Thoracic aorta (tissue), 2 donors: ENCODE results near the gene FRAT2. TPM values are rescaled to one million over a fixed set of nuclear protein-coding genes. Genes with fewer than 3 reads are reported as not detected.

Source experiments
- ATAC-seq: fragments of 150-250 bp; one replicate; pipeline ENCODE4 v1.8.0; 2017; ENCODE audit warnings: low read depth; ENCODE audit not compliant: insufficient number of reproducible peaks, low FRiP score
- DNase-seq: peaks from one replicate; pipeline ENCODE4 v3.0.0-alpha.2; 2020; ENCODE audit warnings: low spot score
- H3K27ac ChIP-seq, 2 donors: fragments of 200-600 bp; sonication (generic); 1 replicate in 1 of 2; 2 replicates in 1 of 2; pipeline ENCODE4 v1.5.1; 2016; ENCODE audit warnings: mild to moderate bottlenecking in 2 of 2, moderate library complexity in 2 of 2
- H3K27me3 ChIP-seq: fragments of 200-600 bp; sonication (generic); replicated peaks from 2 replicates; pipeline ENCODE4 v1.6.0; 2016; ENCODE audit warnings: mild to moderate bottlenecking; ENCODE audit not compliant: insufficient read depth
- H3K36me3 ChIP-seq: fragments of 200-600 bp; sonication (generic); one replicate; pipeline ENCODE4 v1.5.1; 2016
- H3K4me1 ChIP-seq, 2 donors: fragments of 200-600 bp; sonication (generic); 1 replicate in 1 of 2; 2 replicates in 1 of 2; pipeline versions ENCODE4 v1.5.1 to v1.6.0; 2016; ENCODE audit warnings: low read depth in 2 of 2, mild to moderate bottlenecking in 1 of 2; ENCODE audit not compliant: control insufficient read depth in 1 of 2
- H3K4me3 ChIP-seq: fragments of 200-600 bp; sonication (generic); 2 replicates; pipeline ENCODE4 v1.5.1; 2016; ENCODE audit warnings: mild to moderate bottlenecking
- H3K9me3 ChIP-seq: fragments of 200-600 bp; sonication (generic); 2 replicates; pipeline ENCODE4 v1.5.1; 2016
- total RNA-seq, 2 donors: library from RNA; depleted of rRNA; stranded (reverse); fragments of >200 nt; gene quantifications; one replicate each; pipeline versions ENCODE4 v1.1.0 to v1.2.3, GENCODE V29; 2016
- TF ChIP-seq, protein P1 (sequence below): fragments of 200-600 bp; sonication (generic); IDR thresholded peaks from one replicate; pipeline ENCODE4 v1.5.1; 2019; ENCODE audit warnings: antibody characterized with exemption

The FRAT2 gene
- total RNA-seq, 2 donors from 2014 or later = 8.3 to 15.0 TPM

DNA sequence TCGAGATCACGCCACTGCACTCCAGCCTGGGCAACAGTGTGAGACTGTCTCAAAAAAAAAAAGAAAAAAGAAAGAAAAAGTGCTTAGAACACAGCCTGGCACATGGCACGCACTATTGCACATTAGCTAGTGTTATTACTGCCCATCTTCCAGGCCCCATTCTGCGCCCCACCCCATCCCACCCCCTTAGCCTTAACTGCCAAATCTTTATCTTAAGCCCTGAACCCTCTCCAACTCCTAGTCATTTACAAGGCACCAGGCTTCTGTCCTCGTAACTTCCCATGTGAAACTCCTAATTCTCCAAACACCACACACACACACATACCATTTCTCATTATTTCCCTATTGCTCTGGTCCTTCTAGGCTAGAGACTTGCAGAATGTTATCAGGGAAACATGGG lies 4.8 kb downstream of the FRAT2 start:
- DNase-seq (no peak), ATAC-seq (no peak)
- H3K4me3 ChIP-seq = no peak overlapping the region
- peaks cover 21 to 25% of the 10 kb centered on the region in 2 donors for H3K4me1 ChIP-seq
- no peaks in the 10 kb centered on the region for H3K36me3 ChIP-seq
- H3K27ac ChIP-seq = no peak overlapping the region
- no peaks in the 10 kb centered on the region for H3K27me3 ChIP-seq
- TF ChIP-seq, protein P1, sequence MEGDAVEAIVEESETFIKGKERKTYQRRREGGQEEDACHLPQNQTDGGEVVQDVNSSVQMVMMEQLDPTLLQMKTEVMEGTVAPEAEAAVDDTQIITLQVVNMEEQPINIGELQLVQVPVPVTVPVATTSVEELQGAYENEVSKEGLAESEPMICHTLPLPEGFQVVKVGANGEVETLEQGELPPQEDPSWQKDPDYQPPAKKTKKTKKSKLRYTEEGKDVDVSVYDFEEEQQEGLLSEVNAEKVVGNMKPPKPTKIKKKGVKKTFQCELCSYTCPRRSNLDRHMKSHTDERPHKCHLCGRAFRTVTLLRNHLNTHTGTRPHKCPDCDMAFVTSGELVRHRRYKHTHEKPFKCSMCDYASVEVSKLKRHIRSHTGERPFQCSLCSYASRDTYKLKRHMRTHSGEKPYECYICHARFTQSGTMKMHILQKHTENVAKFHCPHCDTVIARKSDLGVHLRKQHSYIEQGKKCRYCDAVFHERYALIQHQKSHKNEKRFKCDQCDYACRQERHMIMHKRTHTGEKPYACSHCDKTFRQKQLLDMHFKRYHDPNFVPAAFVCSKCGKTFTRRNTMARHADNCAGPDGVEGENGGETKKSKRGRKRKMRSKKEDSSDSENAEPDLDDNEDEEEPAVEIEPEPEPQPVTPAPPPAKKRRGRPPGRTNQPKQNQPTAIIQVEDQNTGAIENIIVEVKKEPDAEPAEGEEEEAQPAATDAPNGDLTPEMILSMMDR = no peak
- no peaks in the 10 kb centered on the region for H3K9me3 ChIP-seq

DNA sequence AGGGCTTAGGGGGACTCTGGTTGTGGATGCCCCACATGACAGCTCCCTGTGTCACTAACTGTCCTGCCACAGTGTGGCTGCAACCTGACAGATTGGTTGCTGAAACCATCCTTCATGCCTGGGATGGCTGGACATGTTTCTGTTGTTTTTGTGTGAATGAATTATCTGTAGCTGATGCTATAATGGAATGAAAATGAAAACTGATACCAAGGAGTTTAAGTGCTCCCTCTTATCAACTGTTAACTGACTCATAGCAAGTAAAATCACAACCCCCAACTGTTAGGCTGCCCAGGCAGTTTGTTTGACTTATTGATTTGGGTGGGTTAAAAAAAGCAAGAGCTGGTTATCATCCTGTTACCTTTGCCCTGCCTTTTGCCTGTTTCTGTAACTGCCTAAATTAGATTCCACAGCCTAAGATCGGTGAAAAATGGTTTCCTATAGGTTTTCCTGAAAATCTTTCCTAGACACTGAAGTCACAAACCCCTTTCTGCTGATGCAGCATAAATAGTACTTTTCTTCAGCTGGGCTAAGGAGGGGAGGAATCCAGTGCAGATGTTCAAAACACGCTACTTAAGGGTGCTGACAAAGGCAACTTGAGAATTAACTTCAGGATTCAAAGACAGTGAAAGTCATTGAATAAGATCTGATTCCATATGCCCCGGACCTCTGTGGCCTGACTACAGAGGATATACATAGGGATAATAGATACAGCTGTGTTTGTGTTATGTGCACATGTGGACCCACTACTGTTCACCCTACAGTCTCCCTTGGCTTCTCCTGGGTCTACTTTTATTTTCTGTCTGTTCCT lies 5.7 kb downstream of the FRAT2 start:
- H3K27me3 ChIP-seq = no peaks in the 10 kb centered on the region
- TF ChIP-seq, protein P1 = no peak
- no peaks in the 10 kb centered on the region for H3K9me3 ChIP-seq
- no peak overlapping the region for H3K27ac ChIP-seq
- no peaks in the 10 kb centered on the region for H3K36me3 ChIP-seq
- peaks cover 21 to 25% of the 10 kb centered on the region in 2 donors for H3K4me1 ChIP-seq
- no peak for DNase-seq
- no peak for ATAC-seq
- H3K4me3 ChIP-seq = no peak overlapping the region

DNA sequence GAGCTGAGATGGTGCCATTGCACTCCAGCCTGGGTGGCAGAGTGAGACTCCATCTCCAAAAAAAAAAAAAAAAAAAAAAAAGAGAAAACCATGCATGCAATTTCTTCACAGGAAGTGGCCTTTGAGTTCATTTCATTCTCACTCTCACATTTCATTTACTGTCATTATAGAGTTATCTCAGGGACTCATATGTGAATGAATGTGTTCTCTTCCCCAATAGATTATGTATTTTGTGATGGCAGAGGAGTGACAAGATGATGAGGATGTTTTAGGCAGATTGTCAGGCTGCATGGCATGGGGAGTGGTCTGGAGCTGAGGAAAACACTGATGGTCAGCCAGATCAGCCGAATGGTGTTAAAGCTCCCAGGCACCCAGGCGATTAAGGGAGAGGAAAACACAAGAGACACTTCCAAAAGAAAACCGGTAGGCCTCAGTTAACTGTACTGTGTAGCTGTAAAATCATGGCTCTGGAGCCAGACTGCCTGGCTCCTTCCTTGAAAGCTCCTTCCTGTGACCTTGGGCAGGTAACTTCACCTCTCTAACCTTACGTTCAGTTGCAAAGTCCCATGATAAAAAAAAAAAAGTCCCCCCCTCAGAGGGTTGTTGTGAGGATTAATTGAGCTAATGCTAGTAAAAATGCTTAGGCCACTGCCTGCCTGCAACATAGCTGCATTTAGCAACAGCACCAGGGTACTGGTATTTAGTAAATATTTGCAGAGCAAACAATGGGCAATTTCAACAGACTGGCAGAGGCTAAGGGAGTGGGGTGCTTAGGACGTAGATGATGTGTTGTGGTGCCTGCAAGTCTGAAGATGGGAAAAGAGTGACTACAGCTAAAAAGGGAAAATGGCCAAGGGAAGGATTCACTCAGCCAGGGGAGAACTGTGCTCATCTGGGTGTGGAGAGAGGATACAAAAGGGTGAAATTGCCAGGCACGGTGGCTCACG lies 6.9 kb downstream of the FRAT2 start:
- TF ChIP-seq, protein P1 = no peak
- no peaks in the 10 kb centered on the region for H3K36me3 ChIP-seq
- H3K4me1 ChIP-seq = peaks cover 15 to 18% of the 10 kb centered on the region in 2 donors
- DNase-seq (no peak), ATAC-seq (no peak)
- H3K4me3 ChIP-seq = no peak overlapping the region
- no peaks in the 10 kb centered on the region for H3K27me3 ChIP-seq
- no peaks in the 10 kb centered on the region for H3K9me3 ChIP-seq
- H3K27ac ChIP-seq = no peak overlapping the region

DNA sequence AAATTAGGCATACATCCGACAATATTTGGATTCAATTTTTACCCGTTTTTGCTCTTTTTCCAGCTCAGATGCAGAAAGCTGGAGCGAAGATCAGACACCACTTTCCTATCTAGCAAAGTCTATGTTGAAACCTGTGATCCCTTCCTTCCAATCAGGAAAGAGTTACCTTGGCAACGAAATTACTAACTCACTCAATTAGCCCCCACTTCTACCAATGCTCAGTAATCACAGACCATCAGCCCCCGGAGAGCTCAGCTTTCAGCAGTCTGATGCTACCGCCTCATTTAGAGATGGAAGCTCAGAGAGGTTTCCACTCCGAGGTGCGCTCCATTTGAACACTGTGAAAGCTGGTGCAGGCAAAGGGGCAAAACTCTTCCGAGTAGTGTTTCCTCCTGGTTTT lies 8.8 kb downstream of the FRAT2 start:
- ATAC-seq = no peak

More for the DNA sequence above, 8.8 kb downstream of the FRAT2 start:
- no peak for DNase-seq
- H3K9me3 ChIP-seq = no peaks in the 10 kb centered on the region
- no peaks in the 10 kb centered on the region for H3K36me3 ChIP-seq
- no peak overlapping the region for H3K4me3 ChIP-seq
- peaks cover 6 to 7% of the 10 kb centered on the region in 2 donors for H3K4me1 ChIP-seq
- TF ChIP-seq, protein P1 = no peak
- H3K27ac ChIP-seq = no peak overlapping the region
- H3K27me3 ChIP-seq = no peaks in the 10 kb centered on the region
